Measurements from ENCODE around the gene DNAJB12. TPM values are rescaled to one million over a fixed set of nuclear protein-coding genes. Genes with fewer than 3 reads are reported as not detected.
A peak's percentile ranks its signal among the peaks of the same experiment; 100 is the strongest.

Gene DNAJB12
- total and polyA plus RNA-seq, 10 of the 15 experiments (the other 5 are each of a cell fraction or from before 2014, with no cell fraction given) = 4.6 to 31.6 (median 18.8) TPM

- Histone ChIP-seq H4K20me1 (ENCODE audit: control insufficient read depth, insufficient read depth) (no peaks in the 10 kb centered on the region), H3K79me2 (ENCODE audit: control insufficient read depth, insufficient read depth, low read length) (no peaks in the 10 kb centered on the region; the same call in 1 of the 2 replicates), H3K9ac (ENCODE audit: control insufficient read depth, insufficient read depth, low read length) (peak overlapping the region; percentile 66), H3K27me3 (replicated peaks in 1 of 2; ENCODE audit: control insufficient read depth in 2 of 2, insufficient read depth in 2 of 2, low read length in 1 of 2) (no peaks in the 10 kb centered on the region), H3K4me2 (ENCODE audit: control insufficient read depth, insufficient read depth) (peak overlapping the region; percentile 12; the same call in 1 of the 2 replicates), H3K27ac (ENCODE audit: control insufficient read depth, insufficient read depth) (peak overlapping the region; percentile 95), H2AFZ (ENCODE audit: control insufficient read depth, low read depth, low read length) (no peak overlapping the region), H3K4me3 (no peak overlapping the region), H3K9me3 (replicated peaks; ENCODE audit: control insufficient read depth, insufficient read depth, low read length) (no peaks in the 10 kb centered on the region), H3K4me1 (ENCODE audit: control insufficient read depth, insufficient read depth, low read length) (peaks cover 82% of the 10 kb centered on the region), H3K36me3 (ENCODE audit: control insufficient read depth in 2 of 2, insufficient read depth in 2 of 2, low read length in 1 of 2) (peaks cover 12 to 15% of the 10 kb centered on the region in 2 experiments; a peak in 3 of 4 replicates)
- no peak for DNase-seq (ENCODE audit: low read depth, low spot score)
- no peak for ATAC-seq
- TSS peak; percentile 88 for BruUV-seq (replicated peaks)
- RAD21 ChIA-PET (ENCODE audit: unreplicated experiment) = interaction anchor here (0.6 to 11.6 kb wide), 16 partner anchors 12 to 284 kb away, joined by 3 to 170 read pairs (median 10); partner anchors contain the start of gene DDIT4
- SMC1A ChIA-PET (ENCODE audit: uncharacterized antibody, unreplicated experiment) = interaction anchor here (0.9 to 9.7 kb wide), 14 partner anchors 9 to 263 kb away, joined by 3 to 140 read pairs (median 4); partner anchors contain the start of genes ANAPC16, ASCC1 and DDIT4
- TF ChIP-seq POLR2A (IDR thresholded peaks at IDR 0.05; ENCODE audit: low read depth, low read length) (peak; percentile 21; the same call in 1 of the 2 replicates), CHD1 (IDR thresholded peaks at IDR 0.05; ENCODE audit: low read depth, low read length) (no peak), ZNF592 (IDR thresholded peaks at IDR 0.05) (0 out of 2 replicates have a peak, but pooled peaks have one; percentile 39), SUZ12 (IDR thresholded peaks at IDR 0.05; ENCODE audit: unreplicated experiment) (no peak), SIN3A (IDR thresholded peaks at IDR 0.05; ENCODE audit: low read depth, low read length) (no peak)
- TF ChIP-seq, protein P1, sequence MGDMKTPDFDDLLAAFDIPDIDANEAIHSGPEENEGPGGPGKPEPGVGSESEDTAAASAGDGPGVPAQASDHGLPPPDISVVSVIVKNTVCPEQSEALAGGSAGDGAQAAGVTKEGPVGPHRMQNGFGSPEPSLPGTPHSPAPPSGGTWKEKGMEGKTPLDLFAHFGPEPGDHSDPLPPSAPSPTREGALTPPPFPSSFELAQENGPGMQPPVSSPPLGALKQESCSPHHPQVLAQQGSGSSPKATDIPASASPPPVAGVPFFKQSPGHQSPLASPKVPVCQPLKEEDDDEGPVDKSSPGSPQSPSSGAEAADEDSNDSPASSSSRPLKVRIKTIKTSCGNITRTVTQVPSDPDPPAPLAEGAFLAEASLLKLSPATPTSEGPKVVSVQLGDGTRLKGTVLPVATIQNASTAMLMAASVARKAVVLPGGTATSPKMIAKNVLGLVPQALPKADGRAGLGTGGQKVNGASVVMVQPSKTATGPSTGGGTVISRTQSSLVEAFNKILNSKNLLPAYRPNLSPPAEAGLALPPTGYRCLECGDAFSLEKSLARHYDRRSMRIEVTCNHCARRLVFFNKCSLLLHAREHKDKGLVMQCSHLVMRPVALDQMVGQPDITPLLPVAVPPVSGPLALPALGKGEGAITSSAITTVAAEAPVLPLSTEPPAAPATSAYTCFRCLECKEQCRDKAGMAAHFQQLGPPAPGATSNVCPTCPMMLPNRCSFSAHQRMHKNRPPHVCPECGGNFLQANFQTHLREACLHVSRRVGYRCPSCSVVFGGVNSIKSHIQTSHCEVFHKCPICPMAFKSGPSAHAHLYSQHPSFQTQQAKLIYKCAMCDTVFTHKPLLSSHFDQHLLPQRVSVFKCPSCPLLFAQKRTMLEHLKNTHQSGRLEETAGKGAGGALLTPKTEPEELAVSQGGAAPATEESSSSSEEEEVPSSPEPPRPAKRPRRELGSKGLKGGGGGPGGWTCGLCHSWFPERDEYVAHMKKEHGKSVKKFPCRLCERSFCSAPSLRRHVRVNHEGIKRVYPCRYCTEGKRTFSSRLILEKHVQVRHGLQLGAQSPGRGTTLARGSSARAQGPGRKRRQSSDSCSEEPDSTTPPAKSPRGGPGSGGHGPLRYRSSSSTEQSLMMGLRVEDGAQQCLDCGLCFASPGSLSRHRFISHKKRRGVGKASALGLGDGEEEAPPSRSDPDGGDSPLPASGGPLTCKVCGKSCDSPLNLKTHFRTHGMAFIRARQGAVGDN (IDR thresholded peaks at IDR 0.05) = peak; percentile 17; the same call in 1 of the 2 replicates
- intact Hi-C loops (cut with micrococcal nuclease; ENCODE audit: unreplicated experiment) = no loop called here
- POLR2A ChIA-PET = interaction anchor here (0.7 to 8.0 kb wide), 20 partner anchors 12 to 282 kb away, joined by 3 to 120 read pairs (median 5); partner anchors contain the start of genes ANAPC16, ASCC1 and DDIT4
- 31% methylated on average over 11 of the region's 12 CpGs for WGBS (ENCODE audit: insufficient coverage, insufficient replicate concordance, low lambda C conversion rate, missing lambda C conversion rate)
- in situ Hi-C loops (cut with MboI) = loop anchor here (10.0 kb wide), 1 partner anchor 438 kb away; no protein-coding TSS in a partner anchor
- CTCF ChIA-PET = interaction anchor here (0.8 to 16.6 kb wide), 15 partner anchors 8 to 348 kb away, joined by 3 to 275 read pairs (median 7); partner anchors contain the start of gene DDIT4
- no peak for FAIRE-seq
Observed at GRCh38 chr10:72332423-72333111, 22.2 kb downstream of the DNAJB12 start.

Measured in GM12878 (cell line).